Esophagus squamous epithelium (tissue), 5 donors: Measurements from ENCODE around the gene PLXNB3. TPM values are rescaled to one million over a fixed set of nuclear protein-coding genes. Genes with fewer than 3 reads are reported as not detected.

Experiments
- DNase-seq: peaks from one replicate; lab custom pipeline; 2025; lab: John Stamatoyannopoulos, UW
- H3K27ac ChIP-seq, 4 donors: fragments of 200-600 bp; sonication (generic); one replicate each; pipeline ENCODE4 v1.5.1; 2016 to 2019; ENCODE audit warnings: mild to moderate bottlenecking in 1 of 4
- H3K27me3 ChIP-seq, 4 donors: fragments of 200-600 bp; sonication (generic); 1 replicate in 3 of 4; 2 replicates in 1 of 4; pipeline versions ENCODE4 v1.5.1 to v1.6.0; 2017 to 2021; ENCODE audit warnings: antibody characterized with exemption in 1 of 4
- H3K36me3 ChIP-seq, 3 donors: fragments of 200-600 bp; sonication (generic); one replicate each; pipeline ENCODE4 v1.5.1; 2016 to 2019
- H3K4me1 ChIP-seq, 3 donors: fragments of 200-600 bp; sonication (generic); one replicate each; pipeline ENCODE4 v1.5.1; 2017 to 2019
- H3K4me3 ChIP-seq, 4 donors: fragments of 200-600 bp; sonication (generic); 1 replicate in 3 of 4; 2 replicates in 1 of 4; pipeline ENCODE4 v1.5.1; 2016 to 2019; ENCODE audit warnings: mild to moderate bottlenecking in 2 of 4, moderate library complexity in 1 of 4
- H3K9me3 ChIP-seq, 3 donors: fragments of 200-600 bp; sonication (generic); one replicate each; pipeline ENCODE4 v1.5.1; 2016 to 2019
- POLR2A ChIP-seq, 4 donors: fragments of 450-650 bp; IDR thresholded peaks; one replicate each; pipeline ENCODE4 v1.6.1; 2017; ENCODE audit warnings: antibody characterized with exemption in 4 of 4, mild to moderate bottlenecking in 4 of 4, moderate library complexity in 3 of 4
- WGBS, 2 donors: methylation state at CpG; one replicate each; pipeline ENCODE4 v1.1.5; 2018; 5-methylcytosine and 5-hydroxymethylcytosine counted together
- intact Hi-C: fragments of 100-400 bp; cut with DNase I; formaldehyde crosslinking; loops from one replicate; pipeline ENCODE4 v1.15.0; 2022
- total RNA-seq, 4 donors: library from RNA; depleted of rRNA; stranded (reverse); fragments of >200 nt; gene quantifications; one replicate each; pipeline ENCODE4 v1.1.0, GENCODE V29; 2016
- TF ChIP-seq, protein P1 (sequence below), 6 experiments: fragments of 450-650 bp in 4 of 6; fragments of 200-600 bp in 2 of 6; sonication (generic) in 2 of 6; IDR thresholded peaks; one replicate each; pipeline ENCODE4 v1.5.1; 2016 to 2019; ENCODE audit warnings: antibody characterized with exemption in 6 of 6, mild to moderate bottlenecking in 4 of 6, moderate library complexity in 4 of 6
- donor health status: DM: yes; HTN: yes; CAD: no.

PLXNB3 gene
- total RNA-seq, 4 donors from 2014 or later = 3.2 to 13.4 (median 6.9) TPM

DNA sequence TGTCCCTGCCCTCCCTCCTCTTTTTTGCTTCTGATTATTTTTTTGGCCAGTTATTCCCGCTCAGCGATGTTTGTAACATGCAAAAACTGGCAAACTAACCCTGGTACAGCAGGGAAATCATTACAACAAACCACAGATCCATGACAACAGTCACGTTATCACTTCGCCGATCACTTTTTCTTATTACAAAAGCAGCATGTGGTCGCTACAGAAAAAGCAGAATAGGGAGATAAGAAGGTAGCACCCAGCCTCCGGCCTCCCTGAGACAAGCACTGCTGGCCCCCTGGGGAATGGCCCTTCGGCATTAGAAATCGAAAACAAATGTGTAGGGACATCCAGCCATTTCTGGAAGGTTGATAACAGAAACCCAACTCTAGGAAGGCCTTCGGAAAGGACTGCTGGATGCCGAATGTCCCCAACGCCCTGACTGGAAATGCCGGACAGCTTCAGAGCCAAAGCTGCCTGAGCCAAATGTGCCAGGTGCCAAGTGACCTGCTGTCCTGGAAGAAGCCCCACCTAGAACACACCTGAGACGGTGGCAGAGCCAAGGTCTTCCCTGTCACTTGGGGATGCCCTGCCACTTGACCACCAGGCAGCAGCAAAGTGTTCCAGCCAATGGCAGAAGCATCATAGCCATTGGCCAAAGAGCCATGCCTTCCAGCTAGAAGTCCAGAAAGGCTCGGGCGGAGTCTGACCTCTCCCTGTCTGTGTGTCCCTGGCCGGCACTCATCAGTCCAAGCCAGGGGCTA is 27.2 kb downstream of the PLXNB3 start:
- H3K36me3 ChIP-seq = peaks cover 5 to 47% (median 5%) of the 10 kb centered on the region in 3 donors
- no peak for DNase-seq
- no peak overlapping the region for H3K27ac ChIP-seq
- peaks cover 9 to 47% (median 22%) of the 10 kb centered on the region in 3 donors for H3K4me1 ChIP-seq
- H3K4me3 ChIP-seq = no peak overlapping the region
- no peaks in the 10 kb centered on the region for H3K9me3 ChIP-seq
- 55 to 74% methylated on average over 8 to 13 of the region's 17 CpGs for WGBS, 2 donors
- no peak for TF ChIP-seq POLR2A (IDR thresholded peaks at IDR 0.05)
- TF ChIP-seq, protein P1, sequence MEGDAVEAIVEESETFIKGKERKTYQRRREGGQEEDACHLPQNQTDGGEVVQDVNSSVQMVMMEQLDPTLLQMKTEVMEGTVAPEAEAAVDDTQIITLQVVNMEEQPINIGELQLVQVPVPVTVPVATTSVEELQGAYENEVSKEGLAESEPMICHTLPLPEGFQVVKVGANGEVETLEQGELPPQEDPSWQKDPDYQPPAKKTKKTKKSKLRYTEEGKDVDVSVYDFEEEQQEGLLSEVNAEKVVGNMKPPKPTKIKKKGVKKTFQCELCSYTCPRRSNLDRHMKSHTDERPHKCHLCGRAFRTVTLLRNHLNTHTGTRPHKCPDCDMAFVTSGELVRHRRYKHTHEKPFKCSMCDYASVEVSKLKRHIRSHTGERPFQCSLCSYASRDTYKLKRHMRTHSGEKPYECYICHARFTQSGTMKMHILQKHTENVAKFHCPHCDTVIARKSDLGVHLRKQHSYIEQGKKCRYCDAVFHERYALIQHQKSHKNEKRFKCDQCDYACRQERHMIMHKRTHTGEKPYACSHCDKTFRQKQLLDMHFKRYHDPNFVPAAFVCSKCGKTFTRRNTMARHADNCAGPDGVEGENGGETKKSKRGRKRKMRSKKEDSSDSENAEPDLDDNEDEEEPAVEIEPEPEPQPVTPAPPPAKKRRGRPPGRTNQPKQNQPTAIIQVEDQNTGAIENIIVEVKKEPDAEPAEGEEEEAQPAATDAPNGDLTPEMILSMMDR (IDR thresholded peaks at IDR 0.05) = no peak
- no peaks in the 10 kb centered on the region for H3K27me3 ChIP-seq
- intact Hi-C loops = no loop called here

DNA sequence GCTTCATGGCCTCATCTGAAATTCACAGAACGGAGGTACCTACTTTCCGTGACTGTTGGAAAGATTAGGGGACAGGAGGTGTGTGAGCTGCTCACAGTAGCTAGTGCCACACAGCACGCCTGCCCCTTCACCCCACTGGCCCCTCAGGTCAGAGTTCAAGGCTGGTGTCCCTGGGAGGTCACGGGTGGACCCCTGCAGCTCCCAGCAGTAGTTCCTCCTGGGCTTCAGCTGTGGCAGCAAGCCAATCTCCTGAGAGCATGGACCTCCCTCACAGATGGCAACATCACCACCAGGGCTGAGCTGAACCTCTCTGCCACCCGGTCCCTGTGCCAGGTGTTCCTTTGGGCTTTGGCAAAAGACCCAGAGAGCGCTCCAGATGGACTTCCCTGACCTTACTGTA is 28.3 kb downstream of the PLXNB3 start:
- no peaks in the 10 kb centered on the region for H3K9me3 ChIP-seq
- no peak overlapping the region for H3K27ac ChIP-seq
- DNase-seq = no peak
- H3K27me3 ChIP-seq = no peaks in the 10 kb centered on the region
- TF ChIP-seq, protein P1 (IDR thresholded peaks at IDR 0.05) = no peak
- TF ChIP-seq POLR2A (IDR thresholded peaks at IDR 0.05) = no peak
- H3K4me1 ChIP-seq = peaks cover 9 to 51% (median 22%) of the 10 kb centered on the region in 3 donors
- WGBS, 2 donors = 93% methylated on average over 2 of the region's 6 CpGs; no CpG with 5 or more reads in 1 of the 2 donors
- no peak overlapping the region for H3K4me3 ChIP-seq
- peaks cover 2 to 47% (median 3%) of the 10 kb centered on the region in 3 donors for H3K36me3 ChIP-seq
- intact Hi-C loops = no loop called here

DNA sequence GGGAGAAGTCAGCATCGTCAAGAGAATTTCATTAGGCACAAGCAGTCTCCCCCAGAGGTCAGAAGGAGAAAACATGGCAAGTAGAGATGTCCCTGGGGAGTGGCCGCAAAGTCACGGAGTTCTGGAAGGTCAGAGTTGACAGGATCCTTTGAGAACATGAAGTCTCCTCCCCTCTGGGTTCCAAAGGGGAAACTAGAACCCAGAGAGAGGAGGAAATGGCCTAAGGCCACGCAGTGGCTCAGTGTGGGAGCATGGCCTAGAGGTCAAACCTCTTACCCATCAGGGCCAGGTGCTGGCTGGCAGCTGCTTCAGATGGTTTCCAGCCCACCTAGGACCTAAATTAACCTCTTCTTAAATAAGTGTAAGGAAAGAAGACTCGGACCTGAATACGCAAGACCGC is 29.2 kb downstream of the PLXNB3 start:
- Histone ChIP-seq H3K27ac (peak overlapping the region; percentile 94 to 97 (median 95)), H3K27me3 (no peaks in the 10 kb centered on the region), H3K4me3 (peak overlapping the region; percentile 52 to 78 (median 67)), H3K36me3 (peaks cover 0 to 47% (median 5%) of the 10 kb centered on the region in 3 donors), H3K9me3 (no peaks in the 10 kb centered on the region), H3K4me1 (peaks cover 9 to 51% (median 22%) of the 10 kb centered on the region in 3 donors)
- intact Hi-C loops = no loop called here
- TF ChIP-seq, protein P1 (IDR thresholded peaks at IDR 0.05) = no peak
- 0 to 61% methylated on average over 1 to 7 of the region's 7 CpGs for WGBS, 2 donors
- DNase-seq = no peak

DNA sequence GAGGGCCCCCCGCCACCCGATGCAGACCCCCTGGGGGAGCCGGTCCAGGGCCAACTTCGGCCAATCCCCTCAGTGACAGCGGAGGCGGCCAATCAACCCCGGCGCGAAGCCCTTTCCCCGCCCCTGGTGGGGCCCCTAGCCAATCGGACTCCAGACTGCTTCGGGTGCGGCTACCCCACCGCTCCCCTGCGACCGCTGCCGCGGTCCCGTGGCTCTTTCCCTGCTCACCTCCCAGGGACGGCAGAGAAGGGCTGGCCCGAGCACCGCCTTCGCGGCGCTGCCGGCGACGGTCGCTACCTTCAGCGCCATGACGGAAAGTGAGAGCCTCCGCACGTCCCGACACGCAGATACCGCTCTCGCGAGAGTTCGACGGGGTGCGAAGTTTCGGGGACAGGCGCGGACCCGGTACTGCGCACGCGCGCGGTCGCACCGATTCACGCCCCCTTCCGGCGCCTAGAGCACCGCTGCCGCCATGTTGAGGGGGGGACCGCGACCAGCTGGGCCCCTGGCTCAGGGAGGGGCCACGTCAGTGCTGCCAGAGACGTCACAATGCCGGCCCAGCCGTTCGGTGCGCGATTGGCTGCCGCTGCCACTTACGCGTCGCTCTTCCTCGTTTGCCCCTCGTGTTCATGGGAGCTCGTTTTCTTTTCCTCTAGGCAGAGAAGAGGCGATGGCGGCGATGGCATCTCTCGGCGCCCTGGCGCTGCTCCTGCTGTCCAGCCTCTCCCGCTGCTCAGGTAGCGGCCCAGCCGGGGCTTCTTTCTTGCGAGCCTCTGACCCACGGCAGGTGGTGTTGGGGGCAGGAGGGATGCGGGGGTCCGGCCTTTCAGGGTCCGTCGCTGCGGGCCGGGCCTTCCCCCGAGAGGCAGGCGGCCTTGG is 30.2 kb downstream of the PLXNB3 start, which contains the start of the genes IDH3G and SSR4:
IDH3G (minus strand) TSS at position 358 of the 879 bp plus-strand sequence; CDS start at position 309, 49 bp downstream.
SSR4 (plus strand) TSS at position 651 of the 879 bp plus-strand sequence; CDS start at position 671, 20 bp downstream.
- intact Hi-C loops = no loop called here
- H3K9me3 ChIP-seq = no peaks in the 10 kb centered on the region
- peaks cover 9 to 51% (median 22%) of the 10 kb centered on the region in 3 donors for H3K4me1 ChIP-seq
- peak; percentile 50 for DNase-seq
- WGBS, 2 donors = 28% methylated on average over 14 of the region's 92 CpGs; no CpG with 5 or more reads in 1 of the 2 donors
- TF ChIP-seq, protein P1 (IDR thresholded peaks at IDR 0.05) = no peak
- TF ChIP-seq POLR2A (IDR thresholded peaks at IDR 0.05) = peak in 2 of 4 donors; percentile 26 to 57
- H3K27me3 ChIP-seq = no peaks in the 10 kb centered on the region
- peak within 1 kb of the TSS; percentile 52 to 78 (median 67) for H3K4me3 ChIP-seq
- H3K27ac ChIP-seq = peak within 1 kb of the TSS; percentile 94 to 97 (median 95)
- H3K36me3 ChIP-seq = peaks cover 0 to 47% (median 5%) of the 10 kb centered on the region in 3 donors
